Esophagus squamous epithelium (tissue), 4 donors: ENCODE data around the gene NEB.

Experiments
- POLR2A ChIP-seq, 4 donors: fragments of 450-650 bp; IDR thresholded peaks; one replicate each; pipeline ENCODE4 v1.6.1; 2017; ENCODE audit warnings: antibody characterized with exemption in 4 of 4, mild to moderate bottlenecking in 4 of 4, moderate library complexity in 3 of 4
- TF ChIP-seq, protein P1 (sequence below), 6 experiments: fragments of 450-650 bp in 4 of 6; fragments of 200-600 bp in 2 of 6; sonication (generic) in 2 of 6; IDR thresholded peaks; one replicate each; pipeline ENCODE4 v1.5.1; 2016 to 2019; ENCODE audit warnings: antibody characterized with exemption in 6 of 6, mild to moderate bottlenecking in 4 of 6, moderate library complexity in 4 of 6

DNA sequence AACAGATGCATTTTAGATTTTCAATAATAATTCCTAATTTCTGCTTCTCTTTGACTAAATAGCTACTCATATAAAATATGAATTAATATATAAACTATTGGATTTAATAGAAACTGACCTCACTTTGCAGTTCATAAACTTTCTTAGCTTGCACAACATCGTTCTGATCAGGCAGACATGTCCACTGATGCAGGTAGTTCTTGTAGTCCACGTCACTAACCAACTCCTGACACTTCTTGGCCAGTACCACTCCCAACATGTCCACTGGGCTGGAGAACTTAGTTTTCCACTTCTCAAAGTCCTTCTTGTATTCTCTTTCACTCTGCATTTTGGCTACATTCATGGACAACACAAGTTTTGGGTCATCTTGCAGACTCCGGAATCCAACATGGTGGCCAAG is 83.8 kb downstream of the NEB start:
- no peak for TF ChIP-seq POLR2A (IDR thresholded peaks at IDR 0.05)
- TF ChIP-seq, protein P1, sequence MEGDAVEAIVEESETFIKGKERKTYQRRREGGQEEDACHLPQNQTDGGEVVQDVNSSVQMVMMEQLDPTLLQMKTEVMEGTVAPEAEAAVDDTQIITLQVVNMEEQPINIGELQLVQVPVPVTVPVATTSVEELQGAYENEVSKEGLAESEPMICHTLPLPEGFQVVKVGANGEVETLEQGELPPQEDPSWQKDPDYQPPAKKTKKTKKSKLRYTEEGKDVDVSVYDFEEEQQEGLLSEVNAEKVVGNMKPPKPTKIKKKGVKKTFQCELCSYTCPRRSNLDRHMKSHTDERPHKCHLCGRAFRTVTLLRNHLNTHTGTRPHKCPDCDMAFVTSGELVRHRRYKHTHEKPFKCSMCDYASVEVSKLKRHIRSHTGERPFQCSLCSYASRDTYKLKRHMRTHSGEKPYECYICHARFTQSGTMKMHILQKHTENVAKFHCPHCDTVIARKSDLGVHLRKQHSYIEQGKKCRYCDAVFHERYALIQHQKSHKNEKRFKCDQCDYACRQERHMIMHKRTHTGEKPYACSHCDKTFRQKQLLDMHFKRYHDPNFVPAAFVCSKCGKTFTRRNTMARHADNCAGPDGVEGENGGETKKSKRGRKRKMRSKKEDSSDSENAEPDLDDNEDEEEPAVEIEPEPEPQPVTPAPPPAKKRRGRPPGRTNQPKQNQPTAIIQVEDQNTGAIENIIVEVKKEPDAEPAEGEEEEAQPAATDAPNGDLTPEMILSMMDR (IDR thresholded peaks at IDR 0.05), result no peak
